GM19238 (cell line): Measurements from ENCODE around the gene RXRA.

Experiments
- DNase-seq: peaks from one replicate; pipeline ENCODE4 v3.0.0; 2011; ENCODE audit warnings: low spot score; ENCODE audit not compliant: insufficient read length

Gene RXRA

GRCh38 chr9:134336924-134337323, 10.7 kb downstream of the RXRA start:
- no peak for DNase-seq

- no peak for DNase-seq
These were observed 11.2 kb downstream of the RXRA start for GRCh38 chr9:134337469-134337868.

- DNase-seq = no peak
These were observed 12.3 kb downstream of the RXRA start for GRCh38 chr9:134338394-134339182.

- DNase-seq = no peak
These were observed 13.0 kb downstream of the RXRA start for GRCh38 chr9:134339183-134339806.

GRCh38 chr9:134340475-134341160, 14.4 kb downstream of the RXRA start:
- DNase-seq = no peak

GRCh38 chr9:134341306-134341705, 15.1 kb downstream of the RXRA start:
- DNase-seq = no peak

- no peak for DNase-seq
These were observed 15.9 kb downstream of the RXRA start for GRCh38 chr9:134341929-134342745.

GRCh38 chr9:134342746-134343115, 16.5 kb downstream of the RXRA start:
- DNase-seq = no peak

- DNase-seq = no peak
These were observed 17.4 kb downstream of the RXRA start for GRCh38 chr9:134343637-134344036.

GRCh38 chr9:134344068-134344799, 18.0 kb downstream of the RXRA start:
- no peak for DNase-seq

- no peak for DNase-seq
These were observed 18.6 kb downstream of the RXRA start for GRCh38 chr9:134344800-134345310.

- no peak for DNase-seq
These were observed 19.5 kb downstream of the RXRA start for GRCh38 chr9:134345737-134346136.

- DNase-seq = no peak
These were observed 19.9 kb downstream of the RXRA start for GRCh38 chr9:134346151-134346550.

GRCh38 chr9:134346840-134347583, 20.8 kb downstream of the RXRA start:
- no peak for DNase-seq

- DNase-seq = no peak
These were observed 21.7 kb downstream of the RXRA start for GRCh38 chr9:134347996-134348395.

GRCh38 chr9:134348404-134349155, 22.3 kb downstream of the RXRA start:
- no peak for DNase-seq

- no peak for DNase-seq
These were observed 23.7 kb downstream of the RXRA start for GRCh38 chr9:134349936-134350335.

GRCh38 chr9:134350416-134350994, 24.2 kb downstream of the RXRA start:
- no peak for DNase-seq

GRCh38 chr9:134351606-134352176, 25.4 kb downstream of the RXRA start:
- no peak for DNase-seq
